ENCODE results near the gene RPP38. TPM values are rescaled to one million over a fixed set of nuclear protein-coding genes. Genes with fewer than 3 reads are reported as not detected.

The RPP38 gene, protein sequence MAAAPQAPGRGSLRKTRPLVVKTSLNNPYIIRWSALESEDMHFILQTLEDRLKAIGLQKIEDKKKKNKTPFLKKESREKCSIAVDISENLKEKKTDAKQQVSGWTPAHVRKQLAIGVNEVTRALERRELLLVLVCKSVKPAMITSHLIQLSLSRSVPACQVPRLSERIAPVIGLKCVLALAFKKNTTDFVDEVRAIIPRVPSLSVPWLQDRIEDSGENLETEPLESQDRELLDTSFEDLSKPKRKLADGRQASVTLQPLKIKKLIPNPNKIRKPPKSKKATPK
- polyA plus RNA-seq (ENCODE audit: insufficient read length in 3 of 3): 10 to 100 TPM; 28.9 to 31.0 (median 29.6) TPM
- long read RNA-seq, donor 1, partial matches to known transcripts: 9 of 14 reads
- long read RNA-seq, donor 1, other reads (novel, unspliced or antisense): 0 of 14 reads
- long read RNA-seq, donor 2, transcript RPP38-207 (2 exons, 1,537 nt): major isoform, 8 of 14 reads
- long read RNA-seq, donor 2, partial matches to known transcripts: 0 of 14 reads
- long read RNA-seq, donor 2, other reads (novel, unspliced or antisense): 0 of 14 reads
- long read RNA-seq, donor 3, transcript RPP38-203 (2 exons, 1,030 nt): major isoform, 7 of 26 reads
- long read RNA-seq, donor 3, partial matches to known transcripts: 13 of 26 reads
- long read RNA-seq, donor 3, other reads (novel, unspliced or antisense): 0 of 26 reads
- long read RNA-seq, donor 4, partial matches to known transcripts: 5 of 13 reads
- long read RNA-seq, donor 4, other reads (novel, unspliced or antisense): 0 of 13 reads
- long read RNA-seq, donor 5: 0 reads
- long read RNA-seq, donor 6, transcript RPP38-204 (3 exons, 1,296 nt): major isoform, 5 of 14 reads
- long read RNA-seq, donor 6, partial matches to known transcripts: 0 of 14 reads
- long read RNA-seq, donor 6, other reads (novel, unspliced or antisense): 0 of 14 reads
- long read RNA-seq, donor 7, transcript RPP38-203 (2 exons, 1,030 nt): major isoform, 7 of 19 reads
- long read RNA-seq, donor 7, transcript RPP38-207 (2 exons, 1,537 nt): minor isoform, 5 of 19 reads
- long read RNA-seq, donor 7, partial matches to known transcripts: 0 of 19 reads
- long read RNA-seq, donor 7, other reads (novel, unspliced or antisense): 0 of 19 reads
- long read RNA-seq, donor 8, transcript RPP38-203 (2 exons, 1,030 nt): minor isoform, 7 of 59 reads
- long read RNA-seq, donor 8, transcript RPP38-207 (2 exons, 1,537 nt): major isoform, 9 of 59 reads
- long read RNA-seq, donor 8, transcript RPP38-204 (3 exons, 1,296 nt): minor isoform, 6 of 59 reads
- long read RNA-seq, donor 8, partial matches to known transcripts: 34 of 59 reads
- long read RNA-seq, donor 8, other reads (novel, unspliced or antisense): 0 of 59 reads
- long read RNA-seq, donor 9, transcript RPP38-204 (3 exons, 1,296 nt): major isoform, 5 of 13 reads
- long read RNA-seq, donor 9, partial matches to known transcripts: 0 of 13 reads
- long read RNA-seq, donor 9, other reads (novel, unspliced or antisense): 0 of 13 reads
- long read RNA-seq, donor 10, transcript RPP38-204 (3 exons, 1,296 nt): major isoform, 5 of 14 reads
- long read RNA-seq, donor 10, partial matches to known transcripts: 0 of 14 reads
- long read RNA-seq, donor 10, other reads (novel, unspliced or antisense): 0 of 14 reads
- long read RNA-seq, donor 11, transcript RPP38-203 (2 exons, 1,030 nt): major isoform, 5 of 20 reads
- long read RNA-seq, donor 11, partial matches to known transcripts: 0 of 20 reads
- long read RNA-seq, donor 11, other reads (novel, unspliced or antisense): 7 of 20 reads
- long read RNA-seq, donor 12, partial matches to known transcripts: 0 of 8 reads
- long read RNA-seq, donor 12, other reads (novel, unspliced or antisense): 0 of 8 reads
- long read RNA-seq, donor 13: 0 reads
- long read RNA-seq, donor 14, transcript RPP38-203 (2 exons, 1,030 nt): major isoform, 6 of 13 reads
- long read RNA-seq, donor 14, partial matches to known transcripts: 0 of 13 reads
- long read RNA-seq, donor 14, other reads (novel, unspliced or antisense): 0 of 13 reads
- long read RNA-seq, donor 15, partial matches to known transcripts: 0 of 4 reads
- long read RNA-seq, donor 15, other reads (novel, unspliced or antisense): 0 of 4 reads
- long read RNA-seq, donor 16, transcript RPP38-207 (2 exons, 1,537 nt): major isoform, 11 of 60 reads
- long read RNA-seq, donor 16, transcript RPP38-203 (2 exons, 1,030 nt): minor isoform, 10 of 60 reads
- long read RNA-seq, donor 16, transcript RPP38-204 (3 exons, 1,296 nt): minor isoform, 10 of 60 reads
- long read RNA-seq, donor 16, partial matches to known transcripts: 27 of 60 reads
- long read RNA-seq, donor 16, other reads (novel, unspliced or antisense): 0 of 60 reads

DNA sequence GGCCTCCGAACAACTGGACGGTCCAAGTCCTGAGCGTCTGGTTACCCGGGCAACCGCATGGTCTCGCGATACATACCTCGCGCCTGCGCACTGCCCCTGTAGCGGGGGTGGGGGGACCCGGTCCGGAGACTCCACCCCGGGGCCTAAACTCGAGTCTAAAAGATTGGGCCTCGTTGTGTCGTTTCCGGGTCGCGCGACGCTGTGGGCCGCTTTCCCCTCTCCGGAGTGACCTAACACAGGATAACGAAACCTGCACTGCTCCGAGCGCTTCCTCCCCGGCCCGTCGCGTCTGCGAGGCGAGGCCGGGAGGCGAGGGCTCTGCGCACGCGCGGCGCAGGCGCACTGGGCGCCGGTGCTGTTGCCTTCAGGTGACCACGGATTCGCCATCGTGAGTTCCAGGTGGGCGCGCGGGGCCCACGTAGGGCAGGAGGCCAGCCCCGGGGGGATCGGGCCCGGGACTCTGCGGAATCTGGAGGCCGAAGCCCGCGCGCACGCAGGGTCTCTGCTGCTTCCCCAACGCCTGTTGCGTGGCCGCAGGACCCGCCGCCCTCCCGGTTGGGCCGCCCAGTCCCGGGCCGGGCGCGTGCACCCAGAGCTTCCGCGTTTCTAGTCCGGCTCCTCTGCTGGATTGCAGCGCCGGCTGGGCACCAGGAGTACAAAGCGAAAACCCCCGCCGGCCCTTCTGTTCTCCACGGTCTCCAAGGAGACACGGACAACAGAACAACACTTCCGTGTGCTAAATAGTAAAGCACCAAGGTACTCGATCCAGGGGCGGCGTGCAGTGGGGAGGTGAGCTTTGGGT is at the start of gene RPP38:
TSS of gene RPP38 (plus strand) at position 345 of the 802 bp plus-strand sequence. CDS start 5,960 bp downstream, outside the sequence.
- DNase-seq (ENCODE audit: extremely low read depth in 1 of 11, low read depth in 9 of 11, low spot score in 4 of 11): peak; percentile 86 to 96 (median 93)

DNA sequence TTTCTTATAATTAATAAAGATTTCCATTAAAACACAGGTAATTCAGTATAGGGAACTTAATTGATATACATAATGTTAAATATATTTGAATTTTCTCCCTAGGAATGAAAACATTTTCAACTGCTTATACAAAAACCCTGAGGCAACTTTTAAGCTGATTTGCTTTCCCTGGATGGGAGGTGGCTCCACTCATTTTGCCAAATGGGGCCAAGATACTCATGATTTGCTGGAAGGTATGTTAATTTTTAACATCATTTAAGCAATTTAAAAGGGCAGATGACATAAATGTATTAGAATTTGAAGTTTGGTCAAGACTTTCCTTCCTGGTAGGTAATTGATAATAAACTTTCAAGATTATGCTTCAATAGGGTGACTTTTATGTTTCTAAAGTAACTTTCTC is 47.6 kb upstream of the RPP38 start:
- no peak for DNase-seq (ENCODE audit: extremely low read depth in 1 of 11, low read depth in 9 of 11, low spot score in 4 of 11)

DNA sequence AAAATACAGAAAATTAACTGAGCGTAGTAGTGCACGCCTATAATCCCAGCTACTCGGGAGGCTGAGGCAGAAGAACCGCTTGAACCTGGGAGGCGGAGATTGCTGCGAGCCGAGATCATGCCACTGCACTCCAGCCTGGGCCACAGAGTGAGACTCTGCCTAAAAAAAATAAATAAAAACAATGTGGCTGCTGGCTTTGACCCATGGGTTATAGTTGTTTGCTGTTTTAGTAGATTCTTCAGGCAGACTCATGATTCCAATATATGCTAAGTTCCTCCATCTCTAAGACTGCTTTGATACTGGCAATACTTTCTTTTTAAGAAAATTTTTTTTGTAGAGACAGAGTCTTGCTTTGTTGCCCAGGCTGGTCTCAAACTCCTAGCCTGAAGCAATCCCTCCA is 45.0 kb upstream of the RPP38 start:
- no peak for DNase-seq (ENCODE audit: extremely low read depth in 1 of 11, low read depth in 9 of 11, low spot score in 4 of 11)

DNA sequence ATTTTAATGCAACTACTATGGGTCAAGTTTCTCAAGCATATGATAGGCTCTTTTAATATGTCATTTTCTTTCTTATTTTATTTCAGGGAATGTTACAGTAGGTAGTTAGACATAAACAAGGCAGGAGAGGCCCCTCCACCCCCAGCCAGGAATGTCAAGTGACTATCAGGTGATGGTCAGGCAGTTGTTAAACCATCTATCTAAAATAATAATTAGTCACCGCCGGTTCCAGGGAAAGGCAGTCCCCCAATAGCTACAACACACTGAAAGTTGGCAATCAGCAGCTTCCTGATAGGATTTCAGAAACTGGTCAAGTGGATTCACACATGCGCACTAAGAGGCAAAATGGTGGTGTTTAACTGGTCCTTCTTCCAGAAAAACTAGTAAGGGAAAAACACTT is 44.1 kb upstream of the RPP38 start:
- no peak for DNase-seq (ENCODE audit: extremely low read depth in 1 of 11, low read depth in 9 of 11, low spot score in 4 of 11)

DNA sequence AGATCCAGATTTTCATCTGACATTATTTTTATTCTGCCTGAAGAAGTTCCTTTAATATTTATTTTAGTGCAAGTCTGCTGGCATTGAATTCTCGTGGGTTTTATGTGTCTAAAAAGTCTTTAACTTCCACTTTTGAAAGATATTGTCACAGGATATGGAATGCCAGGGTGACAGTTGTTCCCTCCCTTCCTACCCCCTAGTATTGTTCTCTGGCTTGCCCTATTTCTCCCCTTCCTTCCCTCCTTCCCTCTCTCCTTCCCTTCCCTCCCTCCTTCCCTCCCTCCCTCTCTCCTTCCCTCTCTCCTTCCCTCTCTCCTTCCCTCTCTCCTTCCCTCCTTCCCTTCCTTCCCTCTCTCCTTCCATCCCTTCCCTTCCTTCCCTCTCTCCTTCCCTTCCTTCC is 38.5 kb upstream of the RPP38 start:
- no peak for DNase-seq (ENCODE audit: extremely low read depth in 1 of 11, low read depth in 9 of 11, low spot score in 4 of 11)

DNA sequence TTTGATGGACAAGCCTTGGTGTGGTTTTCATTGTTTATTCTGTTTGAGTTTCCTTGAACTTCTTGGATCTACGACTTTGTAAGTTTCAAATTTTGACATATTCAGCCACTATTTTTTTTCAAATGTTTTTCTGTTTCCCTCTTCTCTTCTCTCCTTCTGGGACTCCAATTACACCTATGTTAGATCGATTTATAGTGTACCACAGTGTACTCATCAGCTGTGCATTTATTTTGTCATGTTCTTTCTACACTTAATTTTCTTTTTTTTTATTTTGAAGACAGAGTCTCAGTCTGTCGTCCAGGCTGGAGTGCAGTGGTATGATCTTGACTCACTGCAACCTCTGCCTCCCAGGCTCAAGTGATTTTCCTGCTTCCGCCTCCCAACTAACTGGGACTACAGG is 37.2 kb upstream of the RPP38 start:
- DNase-seq (ENCODE audit: extremely low read depth in 1 of 11, low read depth in 9 of 11, low spot score in 4 of 11): no peak

DNA sequence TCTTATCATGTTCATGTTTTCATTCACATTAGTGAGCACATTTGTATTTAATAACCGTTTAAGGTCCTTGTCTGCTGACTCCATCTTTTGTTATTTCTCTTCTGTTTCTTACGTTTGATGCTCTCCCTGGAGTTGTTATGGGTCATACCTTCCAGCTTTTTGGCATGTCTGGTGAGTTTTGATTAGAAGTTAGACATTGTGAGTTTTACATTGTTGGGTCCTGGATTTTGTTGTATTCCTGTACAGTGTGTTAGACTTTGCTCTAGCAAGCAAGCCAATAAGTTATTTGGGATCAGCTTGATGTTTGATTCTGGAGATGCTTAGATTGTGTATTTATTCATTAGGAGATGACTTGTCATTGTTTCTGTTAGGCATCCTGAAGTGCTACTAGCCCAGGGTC is 36.5 kb upstream of the RPP38 start:
- DNase-seq (ENCODE audit: extremely low read depth in 1 of 11, low read depth in 9 of 11, low spot score in 4 of 11): no peak

DNA sequence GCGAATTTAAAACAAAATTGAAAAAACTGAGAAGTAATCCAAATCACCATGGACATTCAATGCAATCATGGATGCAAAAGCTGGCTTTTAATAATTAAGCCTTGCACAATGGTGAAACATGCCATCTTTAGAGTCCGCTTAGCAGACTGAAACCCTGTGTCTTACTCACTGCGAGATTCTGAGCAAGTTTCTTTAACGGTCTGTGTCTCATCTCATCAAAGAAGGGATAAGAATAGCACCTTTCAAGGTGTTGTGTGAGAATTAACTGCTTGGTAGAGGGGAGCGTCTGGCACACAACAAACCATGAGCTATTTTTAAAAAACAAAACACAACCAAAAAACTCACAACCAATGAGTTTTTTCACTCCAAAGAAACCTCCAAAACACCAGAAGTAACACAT is 30.0 kb upstream of the RPP38 start:
- no peak for DNase-seq (ENCODE audit: extremely low read depth in 1 of 11, low read depth in 9 of 11, low spot score in 4 of 11)

DNA sequence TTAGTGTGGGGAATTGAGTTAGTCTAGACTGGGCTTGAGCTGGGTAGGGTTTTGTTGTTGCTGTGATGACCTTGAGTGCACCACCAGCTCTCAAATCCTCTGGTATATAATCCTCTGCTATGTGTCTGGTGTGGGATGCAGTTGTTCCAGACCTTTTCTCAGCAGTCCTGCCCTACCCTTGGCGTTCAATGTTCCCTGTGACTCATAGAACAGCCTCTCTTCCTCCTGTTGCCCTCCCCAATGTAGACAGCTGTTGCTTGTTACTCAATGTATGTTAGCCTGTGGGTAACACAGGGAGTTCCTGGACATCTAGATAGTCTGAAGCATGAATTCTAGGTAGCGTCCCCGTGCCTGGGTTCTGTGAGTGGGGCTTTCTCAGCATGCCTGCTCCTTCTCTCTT is 28.4 kb upstream of the RPP38 start:
- no peak for DNase-seq (ENCODE audit: extremely low read depth in 1 of 11, low read depth in 9 of 11, low spot score in 4 of 11)

DNA sequence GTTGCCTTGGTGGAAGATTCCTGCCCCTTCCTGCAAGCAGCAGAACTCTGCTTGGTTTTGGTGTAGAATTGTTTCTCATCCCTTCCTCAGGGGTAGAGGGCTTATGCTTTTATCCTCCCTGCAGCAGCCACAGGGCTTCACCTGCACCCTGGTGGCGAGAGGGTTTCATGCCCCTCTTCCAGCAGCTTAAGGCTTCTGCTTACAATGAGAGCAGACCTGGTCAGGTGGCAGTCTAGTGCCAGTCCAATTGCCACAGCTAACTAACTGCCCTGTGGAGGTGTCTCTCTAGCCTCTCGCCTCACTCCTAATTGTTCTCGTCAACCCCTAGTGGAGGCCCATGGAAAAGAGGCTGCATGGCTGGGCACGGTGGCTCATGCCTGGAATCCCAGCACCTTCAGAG is 27.9 kb upstream of the RPP38 start:
- no peak for DNase-seq (ENCODE audit: extremely low read depth in 1 of 11, low read depth in 9 of 11, low spot score in 4 of 11)

DNA sequence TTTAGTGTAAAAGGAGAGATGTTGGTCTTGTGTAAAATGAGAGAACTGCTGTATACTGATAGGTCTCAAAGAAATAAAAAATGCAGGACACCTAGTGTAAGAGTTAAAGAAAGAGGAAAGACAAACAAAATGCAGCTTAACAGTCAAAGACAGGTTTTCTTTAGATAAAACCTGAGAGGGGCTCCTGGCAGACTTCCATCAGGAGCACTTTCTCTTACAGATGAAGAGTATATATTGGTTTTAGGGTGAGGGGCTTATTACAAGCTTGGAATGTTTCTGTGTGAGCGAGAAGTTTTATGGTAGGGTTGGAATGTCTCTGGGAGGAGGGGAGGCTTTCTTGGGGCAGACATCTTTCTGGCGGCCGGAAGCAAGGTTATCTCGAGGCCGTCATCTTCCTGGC is 24.8 kb upstream of the RPP38 start:
- DNase-seq (ENCODE audit: extremely low read depth in 1 of 11, low read depth in 9 of 11, low spot score in 4 of 11): no peak

DNA sequence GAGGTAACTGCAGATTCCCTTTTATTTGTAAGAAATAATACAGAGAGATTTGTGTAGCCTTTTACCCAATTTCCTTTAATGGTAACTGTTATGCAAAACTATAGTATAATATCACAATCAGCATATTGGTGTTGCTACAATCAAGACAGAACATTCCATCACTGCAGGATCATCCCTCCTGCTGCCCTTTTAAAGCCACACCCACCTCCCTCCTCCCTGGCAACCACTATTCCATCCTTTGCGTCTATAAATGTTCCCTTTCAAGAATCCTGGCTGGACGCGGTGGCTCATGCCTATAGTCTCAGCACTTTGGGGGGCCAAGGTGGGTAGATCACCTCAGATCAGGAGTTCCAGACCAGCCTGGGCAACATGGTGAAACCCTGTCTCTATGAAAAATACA is 21.7 kb upstream of the RPP38 start:
- no peak for DNase-seq (ENCODE audit: extremely low read depth in 1 of 11, low read depth in 9 of 11, low spot score in 4 of 11)

DNA sequence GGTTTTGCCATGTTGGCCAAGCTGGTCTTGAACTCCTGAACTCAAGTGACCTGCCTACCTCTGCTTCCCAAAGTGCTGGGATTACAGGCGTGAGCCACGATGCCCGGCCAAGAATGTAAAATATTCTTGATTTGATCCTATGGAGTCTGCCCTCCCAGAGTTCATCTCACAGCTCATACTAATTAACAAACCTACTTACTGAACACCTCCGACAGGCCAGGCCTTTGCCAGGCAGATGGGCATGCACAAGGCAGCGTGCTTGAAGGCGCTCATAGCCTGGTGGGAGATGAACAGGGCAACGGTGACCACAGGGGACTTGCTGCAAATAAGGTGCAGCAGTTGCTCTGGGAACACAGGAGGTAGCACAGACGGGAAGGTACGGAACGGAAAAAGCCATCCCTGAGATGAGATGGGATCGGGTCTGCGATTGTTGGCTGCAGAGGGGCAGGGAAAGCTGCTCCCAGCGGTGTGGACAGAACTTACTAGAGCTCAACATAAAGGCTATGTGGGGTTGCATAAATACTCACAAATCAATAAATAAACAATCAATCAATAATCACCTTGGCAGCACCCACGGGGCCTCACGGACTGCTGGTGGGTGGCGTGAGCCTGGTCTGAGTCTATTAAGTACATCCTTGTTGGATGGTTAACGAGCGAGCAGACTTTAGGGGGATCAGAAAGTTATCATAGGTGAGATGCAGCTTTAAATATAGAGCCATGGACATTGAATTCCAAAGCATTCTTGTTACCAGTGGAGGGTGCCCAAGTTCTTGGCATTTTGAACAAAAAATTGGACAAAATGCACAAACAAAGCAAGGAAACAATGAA is 13.3 kb upstream of the RPP38 start:
- no peak for DNase-seq (ENCODE audit: extremely low read depth in 1 of 11, low read depth in 9 of 11, low spot score in 4 of 11)

DNA sequence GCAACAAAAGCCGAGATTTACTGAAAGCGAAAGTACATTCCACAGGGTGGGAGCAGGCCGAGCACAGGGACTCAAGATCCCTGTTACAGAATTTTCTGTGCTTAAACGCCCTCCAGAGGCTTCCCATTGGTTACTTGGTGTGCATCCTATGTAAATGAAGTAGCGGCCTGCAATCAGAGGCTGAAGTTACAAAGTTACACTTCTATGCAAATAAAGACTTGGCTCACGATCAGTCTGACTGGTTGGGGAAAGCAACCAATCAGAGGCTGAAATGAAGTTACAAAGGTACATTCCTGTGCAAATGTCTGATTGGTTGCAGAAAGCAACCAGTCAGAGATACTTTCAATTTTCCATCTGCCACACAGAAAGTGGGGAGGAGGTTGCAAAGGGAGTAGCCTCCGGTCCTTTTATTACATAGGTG is 12.6 kb upstream of the RPP38 start:
- DNase-seq (ENCODE audit: extremely low read depth in 1 of 11, low read depth in 9 of 11, low spot score in 4 of 11): peak; percentile 45 to 90 (median 68)

DNA sequence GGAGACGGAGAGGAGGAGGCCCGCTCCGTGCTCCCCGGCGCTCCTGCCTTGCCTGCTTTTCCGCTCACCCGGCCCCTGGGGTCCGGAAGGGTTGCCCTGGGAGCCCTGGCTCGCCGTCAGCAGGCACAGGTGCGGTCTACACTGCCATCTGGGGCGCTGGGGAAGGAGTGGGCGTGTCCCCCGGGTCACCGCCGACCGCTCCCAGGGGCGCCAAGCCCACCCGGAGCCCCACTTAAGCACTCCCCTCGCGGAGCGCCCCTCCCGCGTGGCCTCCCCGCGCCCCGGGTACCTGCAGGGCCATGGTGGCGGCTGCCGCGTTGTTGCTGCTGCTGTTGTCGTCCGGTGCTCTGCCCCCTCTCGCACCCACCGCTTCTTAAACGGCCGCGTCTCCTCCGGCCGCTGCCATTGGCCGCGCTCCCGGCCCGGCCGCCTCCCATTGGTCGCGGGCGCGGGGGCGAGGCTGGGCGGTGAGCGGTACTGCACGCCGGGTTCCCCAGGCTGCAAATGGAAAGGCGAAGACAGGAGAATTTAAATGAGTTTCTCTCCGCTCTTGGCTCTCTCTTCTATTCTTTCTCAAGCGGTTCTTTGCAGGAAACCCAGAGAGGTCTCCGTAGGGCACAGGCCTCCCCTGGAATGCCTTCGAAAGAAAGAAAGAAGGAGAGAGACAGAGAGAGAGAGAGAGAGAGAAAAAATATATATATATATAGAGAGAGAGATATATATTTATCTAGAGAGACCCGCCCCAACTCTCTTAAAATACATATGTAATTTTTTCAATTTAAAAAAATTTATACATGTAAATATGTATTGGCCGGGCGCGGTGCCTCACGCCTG is 8.5 kb upstream of the RPP38 start, which contains the start of gene ACBD7:
TSS of gene ACBD7 (minus strand) at position 349 of the 834 bp plus-strand sequence. CDS start at position 301, 48 bp downstream.
- DNase-seq (ENCODE audit: extremely low read depth in 1 of 11, low read depth in 9 of 11, low spot score in 4 of 11): peak; percentile 45 to 86 (median 73)
